ENCODE measurements around the gene INTS2.

GRCh38 chr17:61827649-61828395, 100.0 kb downstream of the INTS2 start:
- TF ChIP-seq CTCF (IDR thresholded peaks at IDR 0.05) (no peak), RFX5 (IDR thresholded peaks at IDR 0.05; ENCODE audit: low read length) (no peak), FOXM1 (IDR thresholded peaks at IDR 0.05; ENCODE audit: low read depth) (no peak), REST (IDR thresholded peaks at IDR 0.05; ENCODE audit: low read depth, low read length) (no peak), EP300 (IDR thresholded peaks at IDR 0.05; ENCODE audit: borderline replicate concordance in 1 of 2, low read depth in 1 of 2, low read length in 1 of 2) (no peak), MAX (IDR thresholded peaks at IDR 0.05; ENCODE audit: low read depth) (no peak), USF1 (IDR thresholded peaks at IDR 0.05; ENCODE audit: borderline replicate concordance, low read depth) (no peak), SIN3A (IDR thresholded peaks at IDR 0.05; ENCODE audit: borderline replicate concordance, low read depth, low read length) (no peak), RXRA (IDR thresholded peaks at IDR 0.05; ENCODE audit: borderline replicate concordance, low read depth) (no peak), ZBTB33 (IDR thresholded peaks at IDR 0.05; ENCODE audit: borderline replicate concordance, low read depth) (no peak)
